HG02973 (cell line): ENCODE data around the gene USP47.
A peak's percentile ranks its signal among the peaks of the same experiment; 100 is the strongest.

Experiments
- ATAC-seq: cut with Tn5 transposase; IDR thresholded peaks from one replicate; pipeline ENCODE4 v1.9.1; 2021; ENCODE audit warnings: moderate library complexity; ENCODE audit not compliant: unreplicated experiment

The USP47 gene, protein sequence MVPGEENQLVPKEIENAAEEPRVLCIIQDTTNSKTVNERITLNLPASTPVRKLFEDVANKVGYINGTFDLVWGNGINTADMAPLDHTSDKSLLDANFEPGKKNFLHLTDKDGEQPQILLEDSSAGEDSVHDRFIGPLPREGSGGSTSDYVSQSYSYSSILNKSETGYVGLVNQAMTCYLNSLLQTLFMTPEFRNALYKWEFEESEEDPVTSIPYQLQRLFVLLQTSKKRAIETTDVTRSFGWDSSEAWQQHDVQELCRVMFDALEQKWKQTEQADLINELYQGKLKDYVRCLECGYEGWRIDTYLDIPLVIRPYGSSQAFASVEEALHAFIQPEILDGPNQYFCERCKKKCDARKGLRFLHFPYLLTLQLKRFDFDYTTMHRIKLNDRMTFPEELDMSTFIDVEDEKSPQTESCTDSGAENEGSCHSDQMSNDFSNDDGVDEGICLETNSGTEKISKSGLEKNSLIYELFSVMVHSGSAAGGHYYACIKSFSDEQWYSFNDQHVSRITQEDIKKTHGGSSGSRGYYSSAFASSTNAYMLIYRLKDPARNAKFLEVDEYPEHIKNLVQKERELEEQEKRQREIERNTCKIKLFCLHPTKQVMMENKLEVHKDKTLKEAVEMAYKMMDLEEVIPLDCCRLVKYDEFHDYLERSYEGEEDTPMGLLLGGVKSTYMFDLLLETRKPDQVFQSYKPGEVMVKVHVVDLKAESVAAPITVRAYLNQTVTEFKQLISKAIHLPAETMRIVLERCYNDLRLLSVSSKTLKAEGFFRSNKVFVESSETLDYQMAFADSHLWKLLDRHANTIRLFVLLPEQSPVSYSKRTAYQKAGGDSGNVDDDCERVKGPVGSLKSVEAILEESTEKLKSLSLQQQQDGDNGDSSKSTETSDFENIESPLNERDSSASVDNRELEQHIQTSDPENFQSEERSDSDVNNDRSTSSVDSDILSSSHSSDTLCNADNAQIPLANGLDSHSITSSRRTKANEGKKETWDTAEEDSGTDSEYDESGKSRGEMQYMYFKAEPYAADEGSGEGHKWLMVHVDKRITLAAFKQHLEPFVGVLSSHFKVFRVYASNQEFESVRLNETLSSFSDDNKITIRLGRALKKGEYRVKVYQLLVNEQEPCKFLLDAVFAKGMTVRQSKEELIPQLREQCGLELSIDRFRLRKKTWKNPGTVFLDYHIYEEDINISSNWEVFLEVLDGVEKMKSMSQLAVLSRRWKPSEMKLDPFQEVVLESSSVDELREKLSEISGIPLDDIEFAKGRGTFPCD (N-terminal part only)

DNA sequence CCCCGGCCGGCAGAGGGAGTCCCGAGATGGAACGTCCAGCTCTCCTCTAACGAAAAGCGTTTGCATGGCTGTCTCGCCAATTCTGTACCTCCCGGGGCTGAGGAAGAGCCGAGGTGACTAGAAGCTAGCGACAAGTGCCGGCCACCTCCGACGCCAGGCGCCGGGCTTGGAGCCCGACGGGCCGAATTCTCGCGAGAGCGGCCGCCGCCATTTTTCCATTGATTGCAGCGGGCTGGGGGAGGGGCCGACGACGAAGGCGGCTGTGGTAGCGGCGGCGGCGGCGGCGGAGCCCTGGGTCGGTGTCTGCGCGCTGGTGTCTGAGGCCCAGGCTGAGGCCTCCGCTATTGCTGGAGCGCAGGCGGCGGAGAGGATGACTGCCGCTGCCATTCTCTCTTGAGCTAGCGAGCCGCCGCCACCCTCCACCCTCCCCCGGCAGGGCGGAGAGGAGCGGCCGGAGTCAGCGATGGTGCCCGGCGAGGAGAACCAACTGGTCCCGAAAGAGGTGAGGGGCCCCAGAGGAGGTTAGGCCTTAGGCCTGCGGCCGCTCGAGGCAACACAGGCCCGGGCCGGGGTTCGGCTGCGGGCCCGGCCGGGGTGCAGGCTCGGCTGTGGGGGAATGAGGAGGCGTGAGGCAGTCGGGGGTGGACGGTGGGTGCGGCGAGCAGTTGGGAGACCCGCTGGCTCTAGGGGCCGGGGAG, at the start of gene USP47:
Gene USP47, plus strand, starts transcription at position 250 of the 698 bp plus-strand sequence. Its CDS starts 214 bp downstream, at position 464.
- ATAC-seq: peak; percentile 69

DNA sequence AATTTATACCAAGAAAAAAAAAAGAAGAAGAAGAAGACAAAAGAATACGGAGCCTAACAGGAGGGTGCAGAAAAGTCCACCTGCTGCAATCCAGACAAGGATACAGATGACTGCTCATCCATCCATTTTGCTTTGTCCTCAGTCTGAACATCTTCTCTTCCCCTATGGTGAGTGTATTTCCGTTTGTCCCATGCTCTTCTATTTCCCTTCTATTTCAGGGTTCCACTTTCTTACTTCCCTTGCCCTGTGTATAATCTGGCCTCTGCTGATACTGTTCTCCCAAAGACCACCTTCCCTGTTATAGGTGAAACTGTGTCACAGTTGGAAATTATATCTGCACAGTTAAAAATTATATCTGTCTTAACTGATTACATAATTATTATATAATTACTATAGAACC, 48.7 kb upstream of the USP47 start:
- ATAC-seq: no peak

DNA sequence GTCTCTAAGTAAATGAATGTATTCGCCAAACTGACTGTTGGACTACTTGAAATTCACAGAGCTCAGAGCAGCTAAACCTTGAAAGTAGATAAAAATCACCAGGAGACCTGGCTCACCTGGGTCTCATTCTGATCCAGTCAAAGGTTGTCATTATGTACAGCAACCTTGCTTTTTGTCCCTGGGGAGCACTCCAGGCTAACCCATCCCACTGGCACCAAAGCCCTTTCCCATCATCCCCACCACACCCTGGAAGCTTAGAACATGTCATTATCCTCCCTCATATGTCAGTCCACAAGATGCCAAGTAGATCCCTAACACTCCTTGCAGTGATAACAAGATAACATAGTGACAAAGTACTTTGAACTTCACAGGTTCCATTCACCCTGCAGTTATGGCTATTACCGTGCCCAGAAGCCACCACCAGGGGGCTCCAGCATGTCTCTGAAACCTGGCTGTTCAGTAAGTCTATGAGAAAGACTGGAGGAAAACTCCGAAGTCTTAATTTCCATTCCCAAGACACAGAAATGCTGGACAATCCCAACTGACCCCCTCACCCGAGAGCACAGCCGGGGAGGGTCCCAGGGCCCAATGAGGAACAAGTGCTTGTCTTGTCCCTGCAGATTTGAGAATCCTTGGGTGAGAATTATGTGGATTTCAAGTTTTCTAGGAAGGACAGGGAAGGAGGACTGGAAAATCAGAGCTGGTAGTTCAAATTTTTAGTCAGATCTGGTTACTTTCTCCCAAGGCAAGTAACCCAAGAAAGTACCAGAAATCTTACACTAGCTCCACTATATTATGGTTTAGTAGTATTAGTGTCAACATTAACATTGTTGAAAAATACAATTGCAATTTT, 43.0 kb upstream of the USP47 start:
- no peak for ATAC-seq

DNA sequence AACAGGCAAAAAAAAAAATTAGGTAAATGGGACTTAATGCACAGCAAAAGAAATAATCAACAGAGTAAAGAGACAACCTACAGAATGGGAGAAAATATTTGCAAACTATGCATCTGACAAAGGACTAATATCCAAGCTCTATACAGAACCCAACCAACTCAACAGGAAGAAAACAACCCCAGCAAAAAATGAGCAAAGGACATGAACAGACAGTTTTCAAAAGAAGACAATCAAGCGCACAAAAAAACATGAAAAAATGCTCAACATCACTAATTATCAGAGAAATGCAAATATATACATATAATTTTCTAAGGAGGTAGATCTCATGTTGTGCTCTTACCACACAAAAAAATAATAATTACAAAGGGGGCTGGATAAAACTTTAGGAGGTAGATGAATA, 36.5 kb upstream of the USP47 start:
- ATAC-seq: no peak

DNA sequence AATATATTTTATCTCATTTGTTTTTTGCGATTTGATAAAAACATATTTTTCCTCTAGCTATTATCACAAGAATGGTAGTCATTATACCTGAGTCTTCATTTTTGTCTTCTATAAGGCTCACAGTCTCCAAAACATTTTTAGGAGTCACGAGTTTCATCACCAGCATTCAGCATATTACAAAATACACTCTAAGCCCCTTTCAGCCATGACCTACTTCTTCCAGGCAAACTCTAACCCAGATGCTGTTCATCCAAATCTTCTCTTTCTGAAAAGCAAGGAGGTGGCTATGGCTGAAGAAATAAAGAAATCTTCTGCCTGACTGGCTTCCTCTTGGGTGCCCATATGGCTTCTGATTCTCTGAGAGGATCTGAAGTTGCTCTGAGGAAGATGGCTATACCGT, 35.7 kb upstream of the USP47 start:
- ATAC-seq: no peak

DNA sequence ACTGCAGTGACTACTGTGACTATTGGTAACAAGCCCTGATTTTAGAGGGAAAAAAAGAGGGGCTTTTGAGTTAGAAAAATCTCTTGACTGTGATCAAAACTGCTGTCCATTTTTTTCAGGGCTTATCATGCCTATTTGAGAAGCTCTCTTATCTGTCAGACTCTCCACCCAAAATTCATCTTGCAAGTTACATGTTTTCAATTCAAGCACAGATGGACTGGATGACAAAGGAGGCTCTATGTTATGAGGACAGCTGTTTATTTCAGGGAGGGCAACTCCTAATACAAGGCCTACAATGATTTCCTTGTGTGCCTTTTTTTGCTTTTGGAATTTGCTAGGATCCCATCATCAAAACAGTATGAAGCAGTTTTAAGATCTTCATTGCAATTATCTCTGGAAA, 35.2 kb upstream of the USP47 start:
- no peak for ATAC-seq

DNA sequence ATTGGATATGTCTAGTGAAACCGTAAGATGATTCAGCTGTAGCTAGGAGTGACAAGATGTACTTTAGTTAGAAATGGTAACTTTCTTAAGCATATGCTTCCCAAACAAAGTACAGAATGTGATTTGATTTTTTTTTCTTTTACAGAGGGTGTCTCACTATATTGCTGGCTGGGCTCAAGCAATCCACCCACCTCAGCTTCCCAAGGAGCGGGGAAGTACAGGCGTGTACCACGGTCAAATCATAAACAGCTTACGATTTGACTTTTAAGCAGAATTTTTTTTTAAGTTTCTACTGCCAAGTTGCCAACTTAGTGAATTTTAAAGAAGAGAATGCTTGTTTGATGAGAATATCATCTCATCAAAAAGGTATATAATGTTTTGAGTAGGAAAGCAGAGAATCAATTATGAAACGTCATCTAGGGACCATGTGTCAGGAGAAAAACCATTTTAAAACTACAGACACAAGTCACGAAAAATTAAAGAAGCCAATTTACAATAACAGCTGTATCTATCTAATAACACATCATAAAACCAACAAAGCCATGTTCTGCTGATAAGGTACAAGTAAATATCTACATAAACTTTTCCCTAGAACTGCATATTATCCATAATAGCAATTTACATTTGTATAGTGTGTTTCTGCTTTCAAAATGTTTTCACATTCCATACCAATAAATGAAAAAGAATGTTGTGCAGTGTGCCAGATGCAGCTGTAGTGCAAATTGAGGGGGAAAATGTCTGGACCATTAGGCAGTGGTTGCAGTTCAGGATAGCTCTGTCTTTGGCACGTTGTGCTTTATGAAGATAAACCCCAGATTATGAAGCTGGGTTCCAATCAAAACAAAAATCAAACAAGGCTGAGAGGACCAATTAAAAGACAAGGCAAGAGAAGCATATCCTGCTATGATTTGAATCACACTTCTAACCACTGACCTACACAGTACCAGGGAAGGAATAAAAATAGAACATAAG, 33.7 kb upstream of the USP47 start:
- ATAC-seq: no peak

DNA sequence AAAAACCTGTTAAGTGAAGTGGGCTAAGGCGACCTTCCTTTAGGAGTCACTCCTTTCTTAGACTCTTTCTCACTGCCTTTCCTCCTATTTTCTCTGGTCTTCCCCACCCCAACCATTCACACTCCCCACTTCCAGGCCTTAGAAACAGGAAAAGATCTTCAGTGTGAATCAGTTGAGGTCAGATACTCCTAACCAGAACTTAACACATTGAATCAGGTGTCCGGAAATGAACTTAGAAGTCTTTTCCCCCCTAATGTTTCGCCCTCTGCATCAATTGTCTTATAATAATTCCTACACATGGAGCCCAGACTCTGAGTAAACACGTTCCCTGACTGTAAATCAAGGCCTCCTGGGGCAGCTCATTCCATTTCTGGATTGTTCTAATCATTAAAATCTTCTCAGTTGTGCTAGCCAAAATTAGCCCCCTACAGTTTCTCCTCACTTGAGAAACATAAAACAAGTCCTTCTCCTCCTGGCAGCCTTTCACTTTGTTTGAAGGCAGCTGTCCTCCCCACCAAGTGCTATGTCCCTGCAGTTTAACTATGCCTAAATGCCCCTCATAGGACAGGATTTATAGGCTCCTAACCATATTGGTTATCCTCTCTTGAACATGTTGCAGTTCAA, 32.7 kb upstream of the USP47 start:
- ATAC-seq: no peak

DNA sequence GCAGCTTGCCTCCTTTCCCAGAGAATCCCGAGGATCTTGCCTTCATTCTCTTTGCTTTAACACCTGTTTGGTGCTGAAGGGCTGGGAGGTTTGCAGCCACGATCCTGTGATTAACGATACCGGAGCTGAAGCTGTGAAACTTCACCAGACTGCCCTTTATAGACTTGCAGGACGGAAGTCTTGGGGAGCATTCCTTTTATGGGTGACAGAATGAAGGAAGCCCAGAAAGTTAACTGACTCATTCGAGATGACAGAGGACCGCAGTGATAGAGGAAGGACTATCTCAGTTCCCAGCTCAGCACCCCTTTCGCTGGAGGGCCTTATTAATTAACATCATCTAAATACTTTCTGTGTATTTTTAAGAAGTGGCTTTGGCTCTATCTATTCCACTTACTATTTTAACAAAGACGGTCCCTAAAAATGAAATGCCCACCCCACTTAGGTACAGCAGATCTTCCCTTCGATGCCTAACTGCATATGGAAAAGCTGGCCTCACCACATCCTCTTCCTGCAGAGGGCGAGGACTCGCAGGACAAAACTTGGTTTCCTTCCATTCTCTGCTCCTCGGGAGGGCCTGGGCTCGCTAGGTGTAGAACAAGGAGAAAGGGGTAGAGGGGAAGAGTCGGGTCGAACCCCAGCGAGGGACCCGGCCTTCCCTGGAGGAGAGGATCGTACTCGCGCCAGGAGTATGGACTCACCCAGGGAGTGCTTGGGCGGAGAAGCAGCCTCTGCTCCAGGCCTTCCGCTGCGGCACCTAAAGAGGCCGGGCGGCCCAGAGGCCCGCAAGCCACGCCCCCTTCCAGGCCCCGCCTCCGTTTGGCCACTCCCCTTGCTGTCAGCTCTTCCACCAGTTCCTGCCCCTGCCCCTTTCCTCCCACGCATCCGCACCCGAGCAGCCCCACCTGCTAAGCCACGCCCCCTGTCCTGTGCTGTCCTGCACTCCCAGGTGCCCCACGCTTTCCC, 30.7 kb upstream of the USP47 start:
- no peak for ATAC-seq

DNA sequence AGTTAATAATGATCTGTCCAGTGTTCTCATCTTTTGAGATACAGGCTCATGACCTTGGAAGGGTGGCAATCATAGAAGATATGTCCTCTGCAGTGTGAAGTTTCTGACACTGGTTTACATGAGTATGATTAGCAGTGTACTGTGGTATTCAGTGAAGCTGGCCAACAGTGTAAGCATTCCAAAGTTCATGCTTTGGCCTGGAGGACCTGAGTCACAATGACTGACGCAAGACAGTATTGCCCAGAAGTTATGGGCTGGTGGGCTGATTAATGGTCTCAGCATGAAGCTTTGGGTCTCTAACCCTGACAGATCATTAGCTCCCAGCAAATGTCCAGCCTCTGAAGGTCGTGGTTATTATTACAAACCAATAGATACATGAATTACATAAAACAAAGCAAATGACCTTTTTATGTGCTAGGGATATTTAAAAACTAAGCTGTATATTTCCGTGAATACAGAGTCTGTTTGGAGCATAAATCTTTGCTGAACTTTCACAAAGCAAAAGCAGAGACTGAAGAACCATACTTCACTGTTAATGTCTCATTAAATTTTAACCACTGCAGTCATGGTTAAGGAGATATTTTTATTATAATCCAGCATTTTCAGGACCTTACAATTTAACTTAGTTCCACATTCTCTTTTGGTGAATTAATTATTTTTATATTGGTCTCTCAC, 28.3 kb upstream of the USP47 start:
- no peak for ATAC-seq

DNA sequence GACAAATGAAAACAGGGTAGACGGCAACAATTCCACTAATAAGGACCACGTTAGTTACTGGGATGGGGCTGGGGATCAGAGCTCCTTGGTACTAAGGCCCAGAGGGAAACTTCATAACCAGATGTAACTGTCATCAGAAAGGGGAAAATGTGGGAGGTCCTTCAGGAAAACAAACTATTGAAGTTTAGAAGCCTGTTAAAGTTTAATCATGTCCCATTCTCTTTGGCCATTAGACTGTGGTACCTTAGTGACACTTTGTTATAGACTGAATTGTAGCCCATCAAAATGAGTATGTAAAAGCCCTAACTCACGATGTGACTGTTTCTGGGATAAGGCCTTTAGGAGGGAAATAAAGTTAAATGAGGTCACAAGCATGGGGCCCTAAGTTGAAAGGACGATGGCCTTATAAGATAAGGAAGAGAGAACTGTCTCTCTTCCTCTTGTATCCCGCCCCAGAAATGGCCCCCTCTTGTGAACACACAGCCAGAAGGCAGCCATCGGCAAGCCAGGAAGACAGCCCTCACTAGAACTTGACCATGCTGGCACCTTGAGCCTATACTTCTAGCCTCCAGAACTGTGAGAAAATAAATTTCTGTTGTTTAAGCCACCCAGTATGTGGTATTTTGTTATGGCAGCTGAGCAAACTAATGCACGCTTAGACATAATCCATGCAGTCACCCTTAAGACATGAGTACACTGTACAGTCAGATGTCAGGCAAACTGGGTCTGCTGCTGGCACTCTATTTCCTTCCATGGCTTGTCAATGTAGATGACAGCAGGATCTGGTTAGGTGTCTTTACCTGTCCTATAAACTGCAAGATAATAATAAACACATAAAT, 26.9 kb upstream of the USP47 start:
- no peak for ATAC-seq

DNA sequence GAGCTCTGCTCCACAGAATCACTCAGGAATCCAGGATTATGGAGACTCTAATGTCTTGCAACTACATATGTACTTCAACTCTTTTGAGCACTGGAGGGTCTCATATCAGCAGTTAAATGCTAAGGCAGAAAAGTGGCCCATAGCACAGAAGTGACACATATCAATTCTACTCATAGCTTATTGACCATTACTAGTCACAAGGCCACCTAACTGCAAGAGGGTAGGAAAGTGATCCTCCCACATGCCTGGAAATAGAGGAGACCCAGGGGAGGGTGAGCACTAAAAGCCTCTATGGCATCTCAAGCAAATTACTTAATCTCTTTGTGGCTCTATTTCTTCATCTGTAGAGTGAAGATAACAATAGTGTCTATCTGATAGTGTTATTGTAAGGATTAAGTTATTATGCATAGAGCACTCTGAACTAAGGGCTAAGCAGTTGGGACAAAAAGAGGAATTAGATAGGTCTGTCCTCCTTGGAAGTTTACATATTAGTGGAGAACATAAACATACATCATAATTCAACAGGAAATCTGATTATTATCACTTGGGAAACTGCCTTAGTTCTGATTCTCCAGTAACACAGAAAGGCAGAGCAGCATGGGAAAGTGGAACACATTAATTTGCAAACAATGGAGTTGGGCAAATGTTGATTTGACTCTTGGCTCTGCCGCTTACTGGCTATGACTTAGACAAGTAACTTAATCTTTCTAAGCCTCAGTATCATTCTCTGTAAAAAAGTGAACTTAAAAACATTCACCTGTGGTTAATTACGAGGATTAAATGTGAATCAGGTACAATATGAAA, 25.1 kb upstream of the USP47 start:
- no peak for ATAC-seq

DNA sequence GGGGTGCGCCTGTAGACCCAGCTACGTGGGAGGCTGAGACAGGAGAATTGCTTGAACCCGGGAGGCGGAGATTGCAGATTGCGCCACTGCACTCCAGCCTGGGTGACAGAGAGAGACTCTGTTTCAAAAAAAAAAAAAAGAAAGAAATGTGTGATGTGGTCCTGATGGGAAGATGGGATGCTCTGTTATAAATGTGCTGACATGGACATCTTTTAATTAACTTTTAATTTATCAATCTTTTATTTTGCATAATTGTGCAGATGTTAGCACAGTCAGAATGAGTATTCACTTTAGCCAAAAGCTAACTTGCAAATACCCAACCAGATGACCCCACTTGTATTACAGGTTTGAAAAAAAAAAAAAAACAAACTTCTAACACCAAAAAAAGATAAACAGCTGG, 23.8 kb upstream of the USP47 start:
- ATAC-seq: no peak

DNA sequence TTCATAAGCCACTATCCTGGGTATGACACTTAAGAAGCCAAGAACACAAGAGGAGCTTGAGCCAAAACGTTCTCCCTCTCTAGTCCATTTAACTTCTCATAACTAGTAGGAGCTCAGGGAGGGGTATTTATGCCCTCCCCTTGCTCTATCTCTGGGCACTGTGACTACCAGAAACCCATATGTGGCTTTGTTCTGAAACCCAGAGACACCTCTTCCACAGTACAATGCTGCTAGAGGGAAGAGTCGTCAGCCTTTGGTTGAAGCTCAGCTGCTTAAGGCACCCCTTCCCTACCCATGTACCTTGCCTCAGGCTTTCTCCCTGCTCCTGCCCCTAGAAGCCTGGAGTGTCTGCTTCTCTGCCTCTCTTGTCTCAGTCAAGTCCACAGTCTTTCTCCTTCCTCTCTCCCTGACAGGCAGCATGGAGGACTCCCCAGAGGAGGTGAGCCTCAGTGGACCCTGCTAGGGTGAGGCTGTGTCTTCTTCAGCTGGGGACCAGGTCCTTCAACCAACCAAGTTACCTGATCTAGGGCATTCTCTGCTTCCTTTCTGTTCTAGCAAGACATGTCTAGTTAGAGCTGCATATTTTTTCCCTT, 23.1 kb upstream of the USP47 start:
- ATAC-seq: no peak
